ENCODE results near the gene TRAPPC4.
"Not testable (repeated sequence)": the region's sequence is repeated elsewhere in the genome, so short reads cannot be mapped to it uniquely, and the experiment has no call there.

TRAPPC4 gene

GRCh38 chr11:119015054-119015611, 3.4 kb upstream of the TRAPPC4 start:
- Histone ChIP-seq H3K4me3 (ENCODE audit: low read length) (no peak overlapping the region), H3K27me3 (replicated peaks; ENCODE audit: control insufficient read depth, insufficient read depth, low read length) (no peaks in the 10 kb centered on the region), H3K36me3 (ENCODE audit: control insufficient read depth, insufficient read depth, low read length, severe bottlenecking) (peaks cover 56% of the 10 kb centered on the region), H3K9me3 (ENCODE audit: control insufficient read depth, low read length) (no peaks in the 10 kb centered on the region), H3K9ac (ENCODE audit: low read length) (no peak overlapping the region), H3K4me1 (ENCODE audit: control insufficient read depth, insufficient read depth, low read length) (peaks cover 20% of the 10 kb centered on the region)
- no peak for DNase-seq (ENCODE audit: low read depth)

- no peak for DNase-seq (ENCODE audit: low read depth)
- Histone ChIP-seq H3K4me3 (ENCODE audit: low read length) (peak overlapping the region; percentile 92), H3K4me1 (ENCODE audit: control insufficient read depth, insufficient read depth, low read length) (peaks cover 27% of the 10 kb centered on the region), H3K36me3 (ENCODE audit: control insufficient read depth, insufficient read depth, low read length, severe bottlenecking) (peaks cover 50% of the 10 kb centered on the region), H3K9me3 (ENCODE audit: control insufficient read depth, low read length) (no peaks in the 10 kb centered on the region), H3K9ac (ENCODE audit: low read length) (peak overlapping the region; percentile 96), H3K27me3 (replicated peaks; ENCODE audit: control insufficient read depth, insufficient read depth, low read length) (no peaks in the 10 kb centered on the region)
These were observed 2.2 kb upstream of the TRAPPC4 start for GRCh38 chr11:119016216-119017009.

- Histone ChIP-seq H3K4me3 (ENCODE audit: low read length) (peak overlapping the region; percentile 92), H3K4me1 (ENCODE audit: control insufficient read depth, insufficient read depth, low read length) (peaks cover 28% of the 10 kb centered on the region), H3K36me3 (ENCODE audit: control insufficient read depth, insufficient read depth, low read length, severe bottlenecking) (peaks cover 46% of the 10 kb centered on the region), H3K9ac (ENCODE audit: low read length) (peak overlapping the region; percentile 96)
- not testable (repeated sequence) for DNase-seq (ENCODE audit: low read depth); H3K27me3 ChIP-seq (replicated peaks; ENCODE audit: control insufficient read depth, insufficient read depth, low read length); H3K9me3 ChIP-seq (ENCODE audit: control insufficient read depth, low read length)
These were observed 1.2 kb upstream of the TRAPPC4 start for GRCh38 chr11:119017377-119017776.

- peak overlapping the region; percentile 96 for H3K9ac ChIP-seq (ENCODE audit: low read length)
- H3K9me3 ChIP-seq (ENCODE audit: control insufficient read depth, low read length): no peaks in the 10 kb centered on the region
- peaks cover 45% of the 10 kb centered on the region for H3K36me3 ChIP-seq (ENCODE audit: control insufficient read depth, insufficient read depth, low read length, severe bottlenecking)
- peaks cover 46% of the 10 kb centered on the region for H3K4me1 ChIP-seq (ENCODE audit: control insufficient read depth, insufficient read depth, low read length)
- no peaks in the 10 kb centered on the region for H3K27me3 ChIP-seq (replicated peaks; ENCODE audit: control insufficient read depth, insufficient read depth, low read length)
- peak overlapping the region; percentile 92 for H3K4me3 ChIP-seq (ENCODE audit: low read length)
- no peak for DNase-seq (ENCODE audit: low read depth)
These were observed 1.4 kb downstream of the TRAPPC4 start for GRCh38 chr11:119019996-119020395.

GRCh38 chr11:119021631-119022030, 3.1 kb downstream of the TRAPPC4 start:
- no peak overlapping the region for H3K9ac ChIP-seq (ENCODE audit: low read length)
- no peak overlapping the region for H3K4me3 ChIP-seq (ENCODE audit: low read length)
- no peak for DNase-seq (ENCODE audit: low read depth)
- H3K9me3 ChIP-seq (ENCODE audit: control insufficient read depth, low read length): no peaks in the 10 kb centered on the region
- H3K4me1 ChIP-seq (ENCODE audit: control insufficient read depth, insufficient read depth, low read length): peaks cover 46% of the 10 kb centered on the region
- no peaks in the 10 kb centered on the region for H3K27me3 ChIP-seq (replicated peaks; ENCODE audit: control insufficient read depth, insufficient read depth, low read length)
- peaks cover 32% of the 10 kb centered on the region for H3K36me3 ChIP-seq (ENCODE audit: control insufficient read depth, insufficient read depth, low read length, severe bottlenecking)

GRCh38 chr11:119023741-119024140, 5.2 kb downstream of the TRAPPC4 start:
- H3K36me3 ChIP-seq (ENCODE audit: control insufficient read depth, insufficient read depth, low read length, severe bottlenecking): peaks cover 28% of the 10 kb centered on the region
- no peaks in the 10 kb centered on the region for H3K9me3 ChIP-seq (ENCODE audit: control insufficient read depth, low read length)
- H3K9ac ChIP-seq (ENCODE audit: low read length): no peak overlapping the region
- no peaks in the 10 kb centered on the region for H3K27me3 ChIP-seq (replicated peaks; ENCODE audit: control insufficient read depth, insufficient read depth, low read length)
- peaks cover 41% of the 10 kb centered on the region for H3K4me1 ChIP-seq (ENCODE audit: control insufficient read depth, insufficient read depth, low read length)
- no peak overlapping the region for H3K4me3 ChIP-seq (ENCODE audit: low read length)
- DNase-seq (ENCODE audit: low read depth): no peak

GRCh38 chr11:119024430-119025098, 6.0 kb downstream of the TRAPPC4 start:
- Histone ChIP-seq H3K4me3 (ENCODE audit: low read length) (no peak overlapping the region), H3K36me3 (ENCODE audit: control insufficient read depth, insufficient read depth, low read length, severe bottlenecking) (peaks cover 28% of the 10 kb centered on the region), H3K4me1 (ENCODE audit: control insufficient read depth, insufficient read depth, low read length) (peaks cover 48% of the 10 kb centered on the region), H3K27me3 (replicated peaks; ENCODE audit: control insufficient read depth, insufficient read depth, low read length) (no peaks in the 10 kb centered on the region), H3K9ac (ENCODE audit: low read length) (peak overlapping the region; percentile 10), H3K9me3 (ENCODE audit: control insufficient read depth, low read length) (no peaks in the 10 kb centered on the region)
- no peak for DNase-seq (ENCODE audit: low read depth)

GRCh38 chr11:119025099-119025473, 6.5 kb downstream of the TRAPPC4 start:
- no peak overlapping the region for H3K4me3 ChIP-seq (ENCODE audit: low read length)
- no peaks in the 10 kb centered on the region for H3K27me3 ChIP-seq (replicated peaks; ENCODE audit: control insufficient read depth, insufficient read depth, low read length)
- peaks cover 49% of the 10 kb centered on the region for H3K4me1 ChIP-seq (ENCODE audit: control insufficient read depth, insufficient read depth, low read length)
- peaks cover 28% of the 10 kb centered on the region for H3K36me3 ChIP-seq (ENCODE audit: control insufficient read depth, insufficient read depth, low read length, severe bottlenecking)
- H3K9me3 ChIP-seq (ENCODE audit: control insufficient read depth, low read length): no peaks in the 10 kb centered on the region
- no peak for DNase-seq (ENCODE audit: low read depth)
- H3K9ac ChIP-seq (ENCODE audit: low read length): no peak overlapping the region

GRCh38 chr11:119025541-119025940, 7.0 kb downstream of the TRAPPC4 start:
- H3K9me3 ChIP-seq (ENCODE audit: control insufficient read depth, low read length): no peaks in the 10 kb centered on the region
- no peak overlapping the region for H3K9ac ChIP-seq (ENCODE audit: low read length)
- DNase-seq (ENCODE audit: low read depth): no peak
- peaks cover 48% of the 10 kb centered on the region for H3K4me1 ChIP-seq (ENCODE audit: control insufficient read depth, insufficient read depth, low read length)
- H3K36me3 ChIP-seq (ENCODE audit: control insufficient read depth, insufficient read depth, low read length, severe bottlenecking): peaks cover 28% of the 10 kb centered on the region
- H3K27me3 ChIP-seq (replicated peaks; ENCODE audit: control insufficient read depth, insufficient read depth, low read length): no peaks in the 10 kb centered on the region
- H3K4me3 ChIP-seq (ENCODE audit: low read length): no peak overlapping the region

GRCh38 chr11:119025978-119026766, 7.6 kb downstream of the TRAPPC4 start:
- H3K9ac ChIP-seq (ENCODE audit: low read length): no peak overlapping the region
- H3K36me3 ChIP-seq (ENCODE audit: control insufficient read depth, insufficient read depth, low read length, severe bottlenecking): peaks cover 28% of the 10 kb centered on the region
- H3K27me3 ChIP-seq (replicated peaks; ENCODE audit: control insufficient read depth, insufficient read depth, low read length): no peaks in the 10 kb centered on the region
- no peaks in the 10 kb centered on the region for H3K9me3 ChIP-seq (ENCODE audit: control insufficient read depth, low read length)
- no peak for DNase-seq (ENCODE audit: low read depth)
- no peak overlapping the region for H3K4me3 ChIP-seq (ENCODE audit: low read length)
- H3K4me1 ChIP-seq (ENCODE audit: control insufficient read depth, insufficient read depth, low read length): peaks cover 45% of the 10 kb centered on the region

GRCh38 chr11:119026970-119027369, 8.4 kb downstream of the TRAPPC4 start:
- H3K9me3 ChIP-seq (ENCODE audit: control insufficient read depth, low read length): no peaks in the 10 kb centered on the region
- no peaks in the 10 kb centered on the region for H3K27me3 ChIP-seq (replicated peaks; ENCODE audit: control insufficient read depth, insufficient read depth, low read length)
- peaks cover 28% of the 10 kb centered on the region for H3K36me3 ChIP-seq (ENCODE audit: control insufficient read depth, insufficient read depth, low read length, severe bottlenecking)
- DNase-seq (ENCODE audit: low read depth): no peak
- peaks cover 41% of the 10 kb centered on the region for H3K4me1 ChIP-seq (ENCODE audit: control insufficient read depth, insufficient read depth, low read length)
- no peak overlapping the region for H3K4me3 ChIP-seq (ENCODE audit: low read length)
- H3K9ac ChIP-seq (ENCODE audit: low read length): no peak overlapping the region

Measured in adipocyte (in vitro differentiated cells).